ENCODE measurements around the gene STAT5B. TPM values are rescaled to one million over a fixed set of nuclear protein-coding genes. Genes with fewer than 3 reads are reported as not detected.

STAT5B gene
- total RNA-seq, 1 donor from 2014 or later: 80.6 TPM

DNA sequence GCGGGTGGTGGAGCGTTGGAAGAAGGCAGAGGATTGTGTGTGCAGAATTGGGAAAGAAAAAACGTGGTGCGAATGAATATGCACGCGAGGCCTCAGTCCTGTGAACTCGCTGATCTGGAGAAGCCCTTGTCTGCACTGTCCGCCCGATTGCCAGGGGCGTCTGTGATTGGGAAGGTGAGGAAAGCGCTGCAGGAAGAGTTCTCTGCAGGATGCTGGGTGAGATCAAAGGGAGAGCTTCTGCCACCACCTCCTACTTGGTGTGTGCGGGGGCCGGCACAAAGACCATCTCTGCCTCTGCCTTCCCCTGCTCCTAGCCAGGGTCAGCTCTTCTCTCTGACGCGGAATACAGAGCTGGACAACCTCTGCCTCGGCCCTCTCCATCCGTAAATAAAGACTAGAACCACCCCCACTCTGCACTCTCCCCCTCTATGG is 120.6 kb downstream of the STAT5B start:
- H3K4me3 ChIP-seq: peak overlapping the region; percentile 92 to 96
- no peak for DNase-seq (ENCODE audit: low spot score in 2 of 2)
- intact Hi-C loops (cut with DNase I): loop anchor here (1.0 to 5.0 kb wide), 2 partner anchors 33 to 189 kb away; partner anchors contain the start of genes CNP, HSPB9 and KAT2A
- TF ChIP-seq, protein P1, sequence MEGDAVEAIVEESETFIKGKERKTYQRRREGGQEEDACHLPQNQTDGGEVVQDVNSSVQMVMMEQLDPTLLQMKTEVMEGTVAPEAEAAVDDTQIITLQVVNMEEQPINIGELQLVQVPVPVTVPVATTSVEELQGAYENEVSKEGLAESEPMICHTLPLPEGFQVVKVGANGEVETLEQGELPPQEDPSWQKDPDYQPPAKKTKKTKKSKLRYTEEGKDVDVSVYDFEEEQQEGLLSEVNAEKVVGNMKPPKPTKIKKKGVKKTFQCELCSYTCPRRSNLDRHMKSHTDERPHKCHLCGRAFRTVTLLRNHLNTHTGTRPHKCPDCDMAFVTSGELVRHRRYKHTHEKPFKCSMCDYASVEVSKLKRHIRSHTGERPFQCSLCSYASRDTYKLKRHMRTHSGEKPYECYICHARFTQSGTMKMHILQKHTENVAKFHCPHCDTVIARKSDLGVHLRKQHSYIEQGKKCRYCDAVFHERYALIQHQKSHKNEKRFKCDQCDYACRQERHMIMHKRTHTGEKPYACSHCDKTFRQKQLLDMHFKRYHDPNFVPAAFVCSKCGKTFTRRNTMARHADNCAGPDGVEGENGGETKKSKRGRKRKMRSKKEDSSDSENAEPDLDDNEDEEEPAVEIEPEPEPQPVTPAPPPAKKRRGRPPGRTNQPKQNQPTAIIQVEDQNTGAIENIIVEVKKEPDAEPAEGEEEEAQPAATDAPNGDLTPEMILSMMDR (IDR thresholded peaks at IDR 0.05): no peak
- H3K9me3 ChIP-seq: no peaks in the 10 kb centered on the region
- no peaks in the 10 kb centered on the region for H3K27me3 ChIP-seq
- H3K36me3 ChIP-seq: peaks cover 4 to 7% of the 10 kb centered on the region in 2 donors
- H3K27ac ChIP-seq: no peak overlapping the region
- peaks cover 8 to 22% of the 10 kb centered on the region in 2 donors for H3K4me1 ChIP-seq

DNA sequence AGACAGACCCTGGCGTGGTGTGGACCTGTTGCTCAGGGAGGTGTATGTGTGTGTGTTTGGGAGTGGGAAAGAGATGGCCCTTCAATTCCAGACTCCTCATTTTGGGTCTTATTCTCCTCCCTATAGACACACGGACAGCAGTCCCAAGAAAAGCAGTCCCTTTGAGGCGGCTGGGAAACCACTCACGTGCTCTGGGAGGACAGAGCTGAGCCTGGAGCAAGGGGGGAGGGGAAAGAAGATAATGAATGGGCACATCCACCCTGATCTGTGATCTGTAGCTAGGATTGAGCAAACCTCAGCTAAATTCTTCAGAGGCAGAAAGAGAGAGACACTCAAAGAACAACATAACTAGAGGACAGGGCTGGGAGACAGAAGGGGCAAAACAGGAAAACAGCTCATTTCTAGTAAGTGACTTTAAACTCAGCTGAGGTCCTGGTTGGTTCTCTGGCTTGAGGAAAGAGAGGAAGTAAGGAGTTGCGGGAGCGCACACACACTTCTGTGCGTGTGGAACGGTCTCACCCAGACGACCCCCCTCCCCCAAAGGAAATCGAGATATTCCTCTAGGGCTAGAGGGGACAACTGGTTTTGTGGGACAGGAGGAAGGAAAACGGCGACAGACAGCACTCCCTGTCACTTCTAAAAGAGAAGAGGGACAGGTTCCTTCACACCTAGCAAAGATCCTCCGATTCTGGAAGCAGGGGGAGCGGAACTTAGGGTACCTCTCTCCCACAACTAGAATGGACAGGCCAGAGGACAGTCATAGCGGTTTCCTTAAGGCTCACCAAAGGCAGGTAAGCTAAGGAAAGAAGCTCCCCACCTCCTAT is 122.1 kb downstream of the STAT5B start:
- TF ChIP-seq, protein P1 (IDR thresholded peaks at IDR 0.05): no peak
- intact Hi-C loops (cut with DNase I): no loop called here

More for the DNA sequence above, 122.1 kb downstream of the STAT5B start:
- H3K4me3 ChIP-seq: peak overlapping the region; percentile 92 to 96
- H3K36me3 ChIP-seq: peaks cover 7 to 11% of the 10 kb centered on the region in 2 donors
- H3K27me3 ChIP-seq: no peaks in the 10 kb centered on the region
- peak overlapping the region; percentile 76 to 87 for H3K27ac ChIP-seq
- peaks cover 8 to 25% of the 10 kb centered on the region in 2 donors for H3K4me1 ChIP-seq
- no peaks in the 10 kb centered on the region for H3K9me3 ChIP-seq
- DNase-seq (ENCODE audit: low spot score in 2 of 2): no peak

Other genes with a start within 250 kb of the STAT5B start
- gene C17orf113, start 225.8 kb downstream of the STAT5B start, total RNA-seq: 0.21 TPM
- not detected for gene ZNF385C, start 177.9 kb downstream of the STAT5B start, total RNA-seq
- 1.7 TPM for gene DHX58, start 163.7 kb downstream of the STAT5B start, total RNA-seq
- 94.3 TPM for gene KAT2A, start 155.0 kb downstream of the STAT5B start, total RNA-seq
- not detected for gene HSPB9, start 153.6 kb downstream of the STAT5B start, total RNA-seq
- 137 TPM for gene RAB5C, start 121.4 kb downstream of the STAT5B start, total RNA-seq
- gene KCNH4, start 95.2 kb downstream of the STAT5B start, total RNA-seq: not detected
- gene HCRT, start 90.9 kb downstream of the STAT5B start, total RNA-seq: not detected
- gene GHDC, start 81.9 kb downstream of the STAT5B start, total RNA-seq: 94.3 TPM
- gene STAT5A, start 12.1 kb upstream of the STAT5B start, total RNA-seq: 105 TPM
- gene STAT3, start 112.1 kb upstream of the STAT5B start, total RNA-seq: 181 TPM
- gene CAVIN1, start 146.9 kb upstream of the STAT5B start, total RNA-seq: 548 TPM
- gene ATP6V0A1, start 182.5 kb upstream of the STAT5B start, total RNA-seq: 59.0 TPM

Measured in ascending aorta (tissue), 2 donors.